ENCODE measurements around the gene DNAJC4.

DNAJC4 gene

GRCh38 chr11:64204464-64204989, 25.8 kb upstream of the DNAJC4 start:
- TF ChIP-seq RAD21 (IDR thresholded peaks at IDR 0.05; ENCODE audit: low read depth) (peak; percentile 85), MAX (IDR thresholded peaks at IDR 0.05) (no peak), EGR1 (IDR thresholded peaks at IDR 0.05) (no peak), NFIC (IDR thresholded peaks at IDR 0.05) (peak; percentile 96), REST (IDR thresholded peaks at IDR 0.05; ENCODE audit: low read depth) (no peak), TEAD4 (IDR thresholded peaks at IDR 0.05) (0 out of 2 replicates have a peak, but pooled peaks have one; percentile 16)

GRCh38 chr11:64206457-64207255, 23.7 kb upstream of the DNAJC4 start, which contains the start of gene FERMT3:
Gene FERMT3 (plus strand): TSS chr11:64206721. CDS start chr11:64207365, 644 bp downstream.
- no peak for TF ChIP-seq EGR1 (IDR thresholded peaks at IDR 0.05)
- no peak for TF ChIP-seq CREB1 (IDR thresholded peaks at IDR 0.05; ENCODE audit: low read depth)

GRCh38 chr11:64207256-64208085, 22.9 kb upstream of the DNAJC4 start:
- TF ChIP-seq TAF1 (IDR thresholded peaks at IDR 0.05; ENCODE audit: low read depth) (no peak), NFIC (IDR thresholded peaks at IDR 0.05) (no peak), REST (IDR thresholded peaks at IDR 0.05; ENCODE audit: low read depth) (no peak), TEAD4 (IDR thresholded peaks at IDR 0.05) (no peak), ZBTB7A (IDR thresholded peaks at IDR 0.05; ENCODE audit: low read depth) (no peak), FOXM1 (IDR thresholded peaks at IDR 0.05; ENCODE audit: borderline replicate concordance, low read depth) (no peak), USF1 (IDR thresholded peaks at IDR 0.05) (no peak), TCF12 (IDR thresholded peaks at IDR 0.05; ENCODE audit: low read depth) (no peak), CEBPB (IDR thresholded peaks at IDR 0.05) (no peak), CREB1 (IDR thresholded peaks at IDR 0.05; ENCODE audit: low read depth) (no peak), YY1 (IDR thresholded peaks at IDR 0.05; ENCODE audit: low read depth) (no peak), MAX (IDR thresholded peaks at IDR 0.05) (no peak), RAD21 (IDR thresholded peaks at IDR 0.05; ENCODE audit: low read depth) (no peak), EGR1 (IDR thresholded peaks at IDR 0.05) (no peak), EP300 (IDR thresholded peaks at IDR 0.05; ENCODE audit: borderline replicate concordance) (no peak)

GRCh38 chr11:64208086-64208795, 22.1 kb upstream of the DNAJC4 start:
- no peak for TF ChIP-seq FOXM1 (IDR thresholded peaks at IDR 0.05; ENCODE audit: borderline replicate concordance, low read depth)
- no peak for TF ChIP-seq ZBTB7A (IDR thresholded peaks at IDR 0.05; ENCODE audit: low read depth)
- TF ChIP-seq REST (IDR thresholded peaks at IDR 0.05; ENCODE audit: low read depth) = no peak
- TF ChIP-seq NFIC (IDR thresholded peaks at IDR 0.05) = no peak
- no peak for TF ChIP-seq MAX (IDR thresholded peaks at IDR 0.05)
- TF ChIP-seq EP300 (IDR thresholded peaks at IDR 0.05; ENCODE audit: borderline replicate concordance) = no peak
- no peak for TF ChIP-seq CREB1 (IDR thresholded peaks at IDR 0.05; ENCODE audit: low read depth)
- TF ChIP-seq CEBPB (IDR thresholded peaks at IDR 0.05) = no peak
- TF ChIP-seq TAF1 (IDR thresholded peaks at IDR 0.05; ENCODE audit: low read depth) = no peak
- TF ChIP-seq EGR1 (IDR thresholded peaks at IDR 0.05) = no peak
- TF ChIP-seq YY1 (IDR thresholded peaks at IDR 0.05; ENCODE audit: low read depth) = no peak
- no peak for TF ChIP-seq RAD21 (IDR thresholded peaks at IDR 0.05; ENCODE audit: low read depth)
- TF ChIP-seq USF1 (IDR thresholded peaks at IDR 0.05) = no peak
- TF ChIP-seq TCF12 (IDR thresholded peaks at IDR 0.05; ENCODE audit: low read depth) = no peak
- no peak for TF ChIP-seq TEAD4 (IDR thresholded peaks at IDR 0.05)

Measured in Ishikawa (cell line).